ENCODE measurements around the gene SH3BGR.
A peak's percentile ranks its signal among the peaks of the same experiment; 100 is the strongest.

SH3BGR gene

DNA sequence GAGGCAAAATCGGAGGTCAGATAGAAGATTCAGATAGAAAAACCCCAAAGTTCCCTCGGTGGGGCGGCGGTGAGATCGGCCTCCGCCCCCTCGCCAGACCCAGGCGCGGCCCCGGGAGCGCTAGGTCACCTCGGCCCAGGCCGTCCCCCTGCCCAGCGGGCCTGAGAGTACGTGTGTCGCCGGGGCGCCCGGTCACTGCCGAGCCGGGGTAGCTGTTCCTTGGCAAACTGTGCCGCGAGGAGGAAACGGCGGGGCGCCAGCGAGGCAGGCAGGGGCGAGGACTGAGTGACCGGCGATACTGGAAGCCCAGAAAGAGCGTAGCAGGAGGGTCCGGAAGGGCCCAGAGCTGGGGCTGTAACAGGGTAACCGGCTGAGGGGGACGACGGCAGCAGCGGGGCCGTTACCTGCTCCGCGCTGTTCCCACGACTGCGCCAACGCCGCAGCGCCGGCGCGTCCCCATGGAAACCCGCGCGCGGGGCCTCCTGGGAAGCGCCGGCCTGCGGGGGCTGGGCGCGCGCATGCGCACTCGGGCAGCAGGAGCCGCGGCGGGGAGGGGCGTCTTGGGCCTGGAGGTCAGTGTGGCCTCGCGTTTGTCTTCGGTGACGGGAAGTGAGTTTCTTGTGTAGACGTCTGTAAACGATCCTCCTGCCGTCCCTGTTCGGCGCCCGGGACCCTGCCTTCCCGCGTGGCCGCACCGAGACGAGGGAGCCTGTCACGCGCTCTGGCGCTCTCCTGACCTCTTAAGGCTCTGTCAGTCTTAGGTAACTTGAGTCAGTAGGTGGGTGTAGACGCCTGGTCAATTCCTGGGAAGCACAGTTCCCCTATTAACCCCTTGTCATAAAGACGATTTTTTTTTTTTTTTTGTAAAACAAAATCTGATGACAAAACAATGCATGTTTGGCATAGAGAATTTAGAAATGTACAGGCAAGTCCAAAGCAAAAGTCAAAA lies 6.2 kb upstream of the SH3BGR start, which contains the start of gene LCA5L:
Gene LCA5L, minus strand, starts transcription at position 458 of the 949 bp plus-strand sequence. CDS start 17,285 bp downstream, outside the sequence.
- DNase-seq, result peak; percentile 92
- CTCF ChIA-PET, result interaction anchor here (1.0 kb wide), 1 partner anchor 10 kb away, joined by 3 read pairs; no protein-coding TSS in a partner anchor
- H3K27ac Mint-ChIP-seq, result peak within 1 kb of the TSS; percentile 84
- peak within 1 kb of the TSS; percentile 82 for H3K4me3 Mint-ChIP-seq
- H3K27me3 Mint-ChIP-seq, result peaks cover 37% of the 10 kb centered on the region
- no peaks in the 10 kb centered on the region for H3K36me3 Mint-ChIP-seq
- H3K4me1 Mint-ChIP-seq, result peaks cover 20% of the 10 kb centered on the region
- no peaks in the 10 kb centered on the region for H3K9me3 Mint-ChIP-seq

DNA sequence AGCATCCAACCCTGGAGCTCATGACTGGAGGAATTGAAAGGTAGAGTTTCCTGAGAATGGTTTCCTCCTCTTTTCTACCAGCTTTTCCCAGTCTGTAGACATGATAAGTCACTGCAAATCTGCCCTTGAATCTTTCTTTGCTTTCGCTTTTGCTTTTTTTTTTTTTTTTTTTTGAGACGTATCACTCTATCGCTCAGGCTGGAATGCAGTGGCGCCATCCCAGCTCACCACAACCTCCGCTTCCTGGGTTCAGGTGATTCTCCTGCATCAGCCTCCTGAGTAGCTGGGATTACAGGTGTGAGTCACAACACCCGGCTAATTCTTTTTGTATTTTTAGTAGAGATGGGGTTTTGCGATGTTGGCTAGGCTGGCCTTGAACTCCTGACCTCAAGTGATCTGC lies 4.5 kb upstream of the SH3BGR start:
- CTCF ChIA-PET, result no interaction called here
- Mint-ChIP-seq H3K4me1 (peaks cover 20% of the 10 kb centered on the region), H3K27me3 (peaks cover 39% of the 10 kb centered on the region), H3K9me3 (no peaks in the 10 kb centered on the region), H3K27ac (no peak overlapping the region), H3K36me3 (no peaks in the 10 kb centered on the region), H3K4me3 (no peak overlapping the region)
- no peak for DNase-seq

DNA sequence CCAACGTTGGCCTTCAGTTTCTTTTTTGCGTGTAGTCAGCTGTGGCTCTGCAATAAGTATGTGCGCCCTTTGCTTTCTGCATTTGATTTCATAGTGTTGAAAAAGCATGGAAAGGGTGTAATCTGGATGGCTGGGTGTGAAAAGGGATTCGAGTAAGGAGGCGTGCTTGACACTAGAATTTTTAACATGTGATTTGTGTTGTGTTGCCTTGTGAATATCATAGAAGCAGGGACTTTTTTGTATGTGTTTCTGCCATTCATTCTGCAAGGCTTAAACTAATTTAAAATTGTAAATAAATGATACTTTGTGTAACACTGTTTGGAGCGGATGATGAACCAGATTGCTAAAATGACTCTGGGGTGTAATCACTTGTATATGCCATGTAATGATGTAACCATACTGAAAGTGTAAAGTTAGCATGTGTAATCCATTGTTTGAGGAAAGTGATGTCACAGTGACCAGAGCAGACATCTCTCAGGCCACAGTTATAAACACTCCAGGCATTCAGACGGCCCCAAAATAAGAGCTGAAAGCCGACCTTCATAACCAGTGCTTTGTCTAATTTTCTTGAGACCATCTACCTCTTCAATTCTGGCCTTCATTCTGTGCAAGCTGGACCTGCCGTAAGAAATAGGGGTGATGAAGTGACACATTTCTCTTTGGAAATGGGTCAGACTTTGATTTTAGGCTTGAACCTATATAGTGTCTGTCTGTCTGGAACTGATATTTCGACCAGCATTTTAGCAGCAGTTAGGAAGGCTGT lies 618 bp downstream of the SH3BGR start:
- H3K27me3 Mint-ChIP-seq, result peaks cover 11% of the 10 kb centered on the region
- no peaks in the 10 kb centered on the region for H3K36me3 Mint-ChIP-seq
- DNase-seq, result no peak
- no peak overlapping the region for H3K4me3 Mint-ChIP-seq
- H3K9me3 Mint-ChIP-seq, result no peaks in the 10 kb centered on the region
- CTCF ChIA-PET, result no interaction called here
- H3K27ac Mint-ChIP-seq, result no peak overlapping the region
- H3K4me1 Mint-ChIP-seq, result no peaks in the 10 kb centered on the region

DNA sequence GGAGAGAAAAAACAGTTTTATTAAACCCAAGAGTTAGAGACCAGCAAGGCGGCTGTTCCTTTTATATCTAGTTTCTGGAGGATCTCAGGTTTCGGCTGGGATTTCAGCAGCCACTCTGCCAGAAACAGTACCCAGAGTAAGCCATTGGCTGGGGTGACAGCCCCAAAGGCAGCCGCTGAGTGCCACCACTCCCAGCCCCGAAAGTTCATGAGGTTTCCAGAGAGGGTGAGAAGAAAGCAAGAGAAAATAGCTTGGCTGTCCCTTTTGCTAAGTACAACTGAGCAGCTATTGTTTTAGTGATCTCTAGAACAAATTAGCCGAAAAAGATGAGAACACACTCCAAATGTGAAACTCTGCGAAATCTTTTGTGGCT lies 1.2 kb downstream of the SH3BGR start:
- Mint-ChIP-seq H3K27me3 (peaks cover 11% of the 10 kb centered on the region), H3K9me3 (no peaks in the 10 kb centered on the region), H3K36me3 (no peaks in the 10 kb centered on the region), H3K27ac (no peak overlapping the region), H3K4me1 (no peaks in the 10 kb centered on the region), H3K4me3 (no peak overlapping the region)
- CTCF ChIA-PET, result no interaction called here
- no peak for DNase-seq

DNA sequence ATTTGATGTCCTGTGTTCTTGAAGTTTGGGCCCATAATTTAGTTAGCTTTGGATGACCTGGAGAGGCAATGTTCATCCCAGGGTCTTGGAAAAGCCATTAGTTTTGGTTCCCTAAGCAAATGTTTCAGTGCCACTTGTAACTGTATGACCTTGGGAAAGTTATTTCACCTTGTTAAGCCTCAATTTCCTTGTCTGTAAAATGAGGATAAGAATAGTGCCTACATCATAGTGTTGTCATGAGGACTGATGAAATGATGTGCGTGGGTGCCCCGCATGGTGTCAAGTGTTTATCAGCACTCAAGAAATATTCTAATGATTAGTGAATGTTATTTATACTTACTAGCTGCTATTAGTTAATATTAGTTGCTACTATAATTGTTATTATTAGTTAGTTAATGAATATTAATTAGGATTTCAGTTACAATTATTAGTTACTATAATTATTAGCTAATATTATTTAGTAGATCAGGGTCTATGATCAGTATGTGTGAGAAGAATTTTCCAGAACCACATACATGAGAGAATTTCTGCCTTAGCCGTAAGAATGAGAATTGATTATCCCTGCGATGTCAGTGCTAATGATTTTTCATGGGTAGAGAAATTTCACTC lies 1.9 kb downstream of the SH3BGR start:
- no peak for DNase-seq
- Mint-ChIP-seq H3K9me3 (no peaks in the 10 kb centered on the region), H3K27me3 (peaks cover 11% of the 10 kb centered on the region), H3K4me1 (no peaks in the 10 kb centered on the region), H3K4me3 (no peak overlapping the region), H3K27ac (no peak overlapping the region), H3K36me3 (no peaks in the 10 kb centered on the region)
- CTCF ChIA-PET, result no interaction called here

DNA sequence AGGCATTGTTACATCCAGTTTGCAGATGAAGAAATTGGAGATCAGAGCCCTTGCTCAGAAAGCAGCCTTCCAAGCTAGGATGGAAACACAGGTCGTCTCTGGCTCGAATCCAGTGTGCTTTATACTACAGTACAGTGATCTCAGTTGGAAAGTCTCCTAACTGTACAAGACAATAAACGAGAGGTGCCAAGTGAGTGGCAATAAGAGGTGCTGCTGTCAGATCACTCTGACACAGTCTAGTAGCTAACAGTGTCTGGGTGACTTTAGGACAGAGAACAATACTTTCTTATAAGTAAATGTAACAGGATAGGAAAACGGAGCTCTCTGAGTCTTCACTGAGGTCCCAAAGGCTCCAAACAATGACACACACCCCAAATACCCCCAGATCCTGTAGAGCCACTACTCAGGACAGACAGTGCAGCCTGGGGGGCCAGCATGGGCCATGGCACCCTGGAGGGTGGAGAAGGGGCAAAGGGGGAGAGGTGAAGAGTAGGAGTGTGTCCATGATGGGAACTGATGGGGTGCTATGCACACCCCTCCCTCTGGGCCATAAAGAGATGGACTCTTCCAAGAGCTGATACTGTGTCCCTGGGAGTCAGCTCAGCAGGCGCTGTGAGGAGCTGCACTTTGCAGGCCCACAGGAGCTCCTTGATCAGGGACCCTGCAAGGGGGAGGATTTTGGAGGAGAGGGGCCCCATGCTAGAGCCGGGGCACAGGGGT lies 3.3 kb downstream of the SH3BGR start:
- no peak overlapping the region for H3K4me3 Mint-ChIP-seq
- H3K36me3 Mint-ChIP-seq, result no peaks in the 10 kb centered on the region
- H3K4me1 Mint-ChIP-seq, result no peaks in the 10 kb centered on the region
- H3K27ac Mint-ChIP-seq, result no peak overlapping the region
- DNase-seq, result no peak
- H3K27me3 Mint-ChIP-seq, result peaks cover 11% of the 10 kb centered on the region
- no peaks in the 10 kb centered on the region for H3K9me3 Mint-ChIP-seq
- CTCF ChIA-PET, result interaction anchor here (1.0 kb wide), 1 partner anchor 12 kb away, joined by 3 read pairs; no protein-coding TSS in a partner anchor

DNA sequence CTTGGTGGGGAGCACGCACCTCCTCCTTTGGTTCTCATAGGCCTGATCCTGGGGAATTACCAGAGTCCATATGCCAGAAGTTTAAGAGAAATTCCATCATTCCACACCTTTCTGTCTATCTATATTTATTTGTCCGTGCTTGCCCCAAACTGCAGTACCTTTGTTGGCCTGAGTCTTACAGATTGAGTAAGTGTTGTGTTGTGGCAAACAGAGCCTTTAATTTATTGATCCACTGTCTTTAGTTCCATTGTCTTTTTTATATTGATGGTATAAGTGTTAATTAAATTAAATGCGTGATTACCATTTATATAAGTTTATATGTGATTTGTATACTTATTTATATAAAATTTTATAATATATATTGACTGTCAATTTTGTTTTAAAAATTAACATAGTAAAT lies 4.9 kb downstream of the SH3BGR start:
- CTCF ChIA-PET, result no interaction called here
- H3K27ac Mint-ChIP-seq, result no peak overlapping the region
- DNase-seq, result no peak
- no peak overlapping the region for H3K4me3 Mint-ChIP-seq
- no peaks in the 10 kb centered on the region for H3K36me3 Mint-ChIP-seq
- peaks cover 3% of the 10 kb centered on the region for H3K27me3 Mint-ChIP-seq
- H3K4me1 Mint-ChIP-seq, result peaks cover 4% of the 10 kb centered on the region
- no peaks in the 10 kb centered on the region for H3K9me3 Mint-ChIP-seq

DNA sequence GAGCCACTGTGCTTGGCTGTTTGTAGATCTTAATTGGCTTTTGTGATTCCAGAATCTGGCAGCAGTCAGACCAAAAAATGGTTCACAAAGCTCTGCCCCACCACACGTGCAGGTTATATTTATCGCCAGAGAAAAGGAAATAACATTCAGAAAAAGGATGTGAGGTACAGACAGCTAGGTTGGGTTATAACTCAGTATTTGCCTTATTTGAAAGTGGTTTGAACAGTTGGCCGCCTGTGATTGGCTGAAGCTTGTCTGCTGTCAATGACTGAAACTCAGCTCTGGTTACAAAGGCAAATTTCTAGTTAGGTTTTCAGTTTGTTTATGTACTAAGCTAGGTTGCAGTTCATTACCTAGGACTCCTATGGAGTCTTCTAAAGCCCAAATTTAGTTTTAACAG lies 9.6 kb downstream of the SH3BGR start:
- no peak for DNase-seq
- H3K4me3 Mint-ChIP-seq, result no peak overlapping the region
- peaks cover 4% of the 10 kb centered on the region for H3K4me1 Mint-ChIP-seq
- CTCF ChIA-PET, result interaction anchor here (1.2 kb wide), 1 partner anchor 20 kb away, joined by 3 read pairs; no protein-coding TSS in a partner anchor
- H3K27me3 Mint-ChIP-seq, result no peaks in the 10 kb centered on the region
- H3K9me3 Mint-ChIP-seq, result no peaks in the 10 kb centered on the region
- no peak overlapping the region for H3K27ac Mint-ChIP-seq
- no peaks in the 10 kb centered on the region for H3K36me3 Mint-ChIP-seq

DNA sequence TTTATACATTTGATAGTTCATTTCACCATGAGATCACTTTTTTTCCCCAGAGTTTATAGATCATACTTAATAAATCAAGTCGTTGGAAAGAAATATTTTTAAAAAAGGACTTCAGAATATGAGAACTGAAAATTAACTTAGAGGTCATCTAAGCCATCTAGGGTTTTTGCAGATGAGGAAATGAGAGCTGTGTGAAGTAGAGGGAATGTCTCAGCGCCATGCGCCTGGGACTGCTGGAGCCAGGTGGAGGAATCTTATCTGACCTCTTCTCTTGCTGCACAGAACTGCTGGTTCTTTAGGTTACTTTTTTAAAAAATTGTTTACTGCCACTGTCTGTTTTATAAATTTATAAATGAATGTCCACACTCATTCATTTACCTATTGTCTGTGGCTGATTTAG lies 11.5 kb downstream of the SH3BGR start:
- H3K27ac Mint-ChIP-seq, result no peak overlapping the region
- no peaks in the 10 kb centered on the region for H3K36me3 Mint-ChIP-seq
- no peaks in the 10 kb centered on the region for H3K27me3 Mint-ChIP-seq
- CTCF ChIA-PET, result no interaction called here
- H3K4me3 Mint-ChIP-seq, result no peak overlapping the region
- peaks cover 4% of the 10 kb centered on the region for H3K4me1 Mint-ChIP-seq
- H3K9me3 Mint-ChIP-seq, result no peaks in the 10 kb centered on the region
- DNase-seq, result no peak

DNA sequence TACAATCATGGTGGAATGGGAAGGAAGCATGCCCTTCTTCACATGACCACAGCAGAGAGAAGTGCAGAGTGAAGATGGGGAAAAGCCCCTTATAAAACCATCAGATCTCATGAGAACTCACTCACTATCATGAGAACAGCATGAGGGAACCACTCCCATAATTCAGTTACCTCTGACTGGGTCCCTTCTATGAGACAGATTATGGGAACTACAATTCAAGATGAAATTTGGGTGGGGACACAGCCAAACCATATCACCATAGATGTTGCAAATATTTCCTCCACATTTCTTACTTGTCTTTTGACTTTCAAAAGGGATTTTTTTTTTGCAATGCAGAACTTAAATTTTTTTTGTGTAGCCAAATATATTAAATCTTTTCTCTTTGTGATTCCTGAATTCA lies 14.8 kb downstream of the SH3BGR start:
- Mint-ChIP-seq H3K27me3 (no peaks in the 10 kb centered on the region), H3K4me1 (no peaks in the 10 kb centered on the region), H3K9me3 (no peaks in the 10 kb centered on the region), H3K27ac (no peak overlapping the region), H3K4me3 (no peak overlapping the region), H3K36me3 (no peaks in the 10 kb centered on the region)
- DNase-seq, result no peak
- CTCF ChIA-PET, result no interaction called here

DNA sequence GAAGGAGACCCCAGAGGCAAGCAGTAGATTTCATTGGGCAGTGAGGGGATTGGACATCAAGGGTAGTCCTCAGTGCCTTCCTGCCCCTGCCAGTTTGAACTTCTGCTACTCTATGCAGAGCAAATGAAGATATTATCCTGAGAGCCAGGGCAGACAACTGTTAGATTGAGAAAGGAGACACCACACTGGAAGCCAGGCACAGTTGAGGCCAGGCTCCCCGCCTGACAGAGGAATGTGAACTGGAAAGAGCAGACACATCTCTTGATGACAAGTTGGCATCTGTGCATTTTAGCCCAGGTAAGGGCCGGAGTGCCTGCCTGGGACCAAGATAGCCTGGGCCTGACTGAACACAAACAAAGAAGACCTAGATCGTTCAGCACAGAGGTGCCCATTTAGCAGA lies 16.0 kb downstream of the SH3BGR start:
- Mint-ChIP-seq H3K4me1 (no peaks in the 10 kb centered on the region), H3K27ac (no peak overlapping the region), H3K36me3 (no peaks in the 10 kb centered on the region), H3K27me3 (peaks cover 3% of the 10 kb centered on the region), H3K9me3 (no peaks in the 10 kb centered on the region), H3K4me3 (no peak overlapping the region)
- CTCF ChIA-PET, result no interaction called here
- DNase-seq, result no peak

DNA sequence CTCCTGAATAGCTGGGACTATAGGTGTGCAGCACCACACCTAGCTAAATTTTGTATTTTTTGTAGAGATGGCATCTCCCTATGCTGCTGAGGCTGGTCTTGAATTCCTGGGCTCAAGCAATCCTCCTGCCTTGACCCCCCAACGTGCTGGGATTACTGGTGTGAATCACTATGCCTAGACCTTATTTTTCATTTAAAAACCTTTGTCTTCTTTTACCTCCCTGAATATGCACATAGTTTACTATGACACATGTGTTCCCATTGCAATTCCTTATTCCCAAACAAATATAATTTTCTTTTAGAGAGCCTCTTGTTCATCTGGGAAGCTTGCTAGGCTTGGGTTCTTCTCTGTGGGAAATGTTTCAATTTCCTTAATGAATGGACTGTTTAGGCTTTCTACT lies 16.8 kb downstream of the SH3BGR start:
- DNase-seq, result no peak
- CTCF ChIA-PET, result no interaction called here
- H3K9me3 Mint-ChIP-seq, result no peaks in the 10 kb centered on the region
- H3K4me1 Mint-ChIP-seq, result no peaks in the 10 kb centered on the region
- H3K36me3 Mint-ChIP-seq, result no peaks in the 10 kb centered on the region
- no peak overlapping the region for H3K27ac Mint-ChIP-seq
- H3K4me3 Mint-ChIP-seq, result no peak overlapping the region
- H3K27me3 Mint-ChIP-seq, result peaks cover 3% of the 10 kb centered on the region

DNA sequence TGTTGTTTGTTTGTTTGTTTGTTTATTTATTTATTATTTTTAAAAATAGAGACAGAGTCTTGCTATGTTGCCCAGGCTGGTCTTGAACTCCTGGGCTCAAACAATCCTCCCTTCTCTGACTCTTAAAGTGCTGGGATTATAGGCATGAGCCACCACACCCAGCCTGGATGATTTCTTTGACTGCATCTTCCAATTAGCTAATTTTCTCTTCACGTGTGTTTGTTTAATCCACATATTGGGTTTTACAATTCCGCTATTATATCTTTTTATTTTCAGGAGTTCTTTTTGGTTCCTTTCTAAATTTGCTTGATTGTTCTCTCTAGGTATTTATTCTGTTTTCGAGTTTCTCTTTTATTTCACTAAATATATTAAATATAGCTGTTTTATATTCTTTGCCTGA lies 19.8 kb downstream of the SH3BGR start:
- CTCF ChIA-PET, result no interaction called here
- no peaks in the 10 kb centered on the region for H3K9me3 Mint-ChIP-seq
- no peak overlapping the region for H3K27ac Mint-ChIP-seq
- no peaks in the 10 kb centered on the region for H3K36me3 Mint-ChIP-seq
- no peaks in the 10 kb centered on the region for H3K4me1 Mint-ChIP-seq
- no peak overlapping the region for H3K4me3 Mint-ChIP-seq
- H3K27me3 Mint-ChIP-seq, result peaks cover 3% of the 10 kb centered on the region
- DNase-seq, result no peak

DNA sequence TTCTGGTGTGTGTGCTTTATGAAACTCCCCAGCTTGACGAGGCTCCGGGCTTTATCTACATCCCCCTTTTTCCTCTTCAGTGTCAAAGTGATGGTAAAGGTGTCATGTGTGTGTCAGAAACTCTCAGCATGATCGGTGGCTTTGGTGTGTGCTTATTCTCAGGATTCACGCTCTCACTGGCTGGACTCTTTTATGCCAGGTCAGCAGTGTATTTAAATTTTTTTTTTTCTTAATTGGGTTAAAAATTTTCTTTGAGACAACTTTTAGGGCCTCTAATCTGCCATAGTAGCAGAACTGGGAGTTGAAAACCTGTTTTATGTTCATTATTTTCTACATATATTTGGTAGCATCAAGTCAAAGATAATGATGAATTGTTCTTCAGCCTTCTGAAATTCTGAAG lies 21.0 kb downstream of the SH3BGR start:
- DNase-seq, result no peak
- peaks cover 3% of the 10 kb centered on the region for H3K27me3 Mint-ChIP-seq
- CTCF ChIA-PET, result no interaction called here
- no peak overlapping the region for H3K4me3 Mint-ChIP-seq
- no peak overlapping the region for H3K27ac Mint-ChIP-seq
- H3K36me3 Mint-ChIP-seq, result no peaks in the 10 kb centered on the region
- H3K9me3 Mint-ChIP-seq, result no peaks in the 10 kb centered on the region
- H3K4me1 Mint-ChIP-seq, result no peaks in the 10 kb centered on the region

Measured in activated naive CD4-positive, alpha-beta T cell treated with anti-CD3 and anti-CD28 coated beads, Interleukin-2, amount 10 ng/mL, durations not matched to agents 7 days and 5 days (primary cell).